HG03196 (cell line): ENCODE measurements around the gene TRIM67.
"Not testable (repeated sequence)": the region's sequence is repeated elsewhere in the genome, so short reads cannot be mapped to it uniquely, and the experiment has no call there.

Experiments
- ATAC-seq: cut with Tn5 transposase; IDR thresholded peaks from one replicate; pipeline ENCODE4 v1.9.1; 2021; ENCODE audit not compliant: unreplicated experiment

The TRIM67 gene

GRCh38 chr1:231161667-231162296, at the start of gene TRIM67:
TSS of gene TRIM67 (plus strand) at chr1:231162058. CDS start at chr1:231162970, 912 bp downstream.
- no peak for ATAC-seq

- ATAC-seq: no peak
These were observed 45.1 kb upstream of the TRIM67 start for GRCh38 chr1:231116738-231117137.

GRCh38 chr1:231118704-231119453, 43.0 kb upstream of the TRIM67 start:
- ATAC-seq: no peak

- ATAC-seq: no peak
These were observed 40.3 kb upstream of the TRIM67 start for GRCh38 chr1:231121533-231121932.

GRCh38 chr1:231122143-231122542, 39.7 kb upstream of the TRIM67 start:
- no peak for ATAC-seq

- no peak for ATAC-seq
These were observed 37.1 kb upstream of the TRIM67 start for GRCh38 chr1:231124746-231125145.

- no peak for ATAC-seq
These were observed 35.8 kb upstream of the TRIM67 start for GRCh38 chr1:231125972-231126580.

GRCh38 chr1:231127106-231127505, 34.8 kb upstream of the TRIM67 start:
- not testable (repeated sequence) for ATAC-seq

GRCh38 chr1:231128471-231128870, 33.4 kb upstream of the TRIM67 start:
- not testable (repeated sequence) for ATAC-seq

- no peak for ATAC-seq
These were observed 31.3 kb upstream of the TRIM67 start for GRCh38 chr1:231130544-231130943.

GRCh38 chr1:231132591-231132990, 29.3 kb upstream of the TRIM67 start:
- ATAC-seq: not testable (repeated sequence)

- ATAC-seq: no peak
These were observed 27.2 kb upstream of the TRIM67 start for GRCh38 chr1:231134624-231135023.

- no peak for ATAC-seq
These were observed 23.6 kb upstream of the TRIM67 start for GRCh38 chr1:231138236-231138635.

- ATAC-seq: no peak
These were observed 22.7 kb upstream of the TRIM67 start for GRCh38 chr1:231139125-231139649.

- no peak for ATAC-seq
These were observed 21.9 kb upstream of the TRIM67 start for GRCh38 chr1:231139659-231140654.

GRCh38 chr1:231144416-231145193, 17.3 kb upstream of the TRIM67 start:
- ATAC-seq: no peak

- no peak for ATAC-seq
These were observed 14.0 kb upstream of the TRIM67 start for GRCh38 chr1:231147896-231148295.

GRCh38 chr1:231151811-231152210, 10.0 kb upstream of the TRIM67 start:
- no peak for ATAC-seq

- ATAC-seq: no peak
These were observed 8.1 kb upstream of the TRIM67 start for GRCh38 chr1:231153726-231154125.

GRCh38 chr1:231155808-231156207, 6.0 kb upstream of the TRIM67 start:
- no peak for ATAC-seq
